Activated T-cell treated with anti-CD3 and anti-CD28 coated beads, Interleukin-2, amount 50 U/mL, for 72 hours (primary cell): ENCODE data around the gene ADGRD1. TPM values are rescaled to one million over a fixed set of nuclear protein-coding genes. Genes with fewer than 3 reads are reported as not detected.
"Not testable (repeated sequence)": the region's sequence is repeated elsewhere in the genome, so short reads cannot be mapped to it uniquely, and the experiment has no call there.

Source experiments
- ATAC-seq, 2 donors: fragments of 150-1000 bp; cut with Tn5 transposase; replicated peaks in 1 of 2; 2 replicates each; pipeline ENCODE4 v1.10.0; 2021; ENCODE audit warnings: moderate library complexity in 2 of 2, mild to moderate bottlenecking in 1 of 2
- DNase-seq, 2 donors: peaks; one replicate each; pipeline ENCODE4 v3.0.0; 2021 to 2022; ENCODE audit warnings: mixed read lengths in 1 of 2
- H3K27ac Mint-ChIP-seq: one replicate; pipeline ENCODE4 v1.8.0; 2022; ENCODE audit warnings: mild to moderate bottlenecking, moderate library complexity, mixed read lengths
- H3K27me3 Mint-ChIP-seq: one replicate; pipeline ENCODE4 v1.8.0; 2022; ENCODE audit warnings: low read depth, mixed read lengths
- H3K36me3 Mint-ChIP-seq, 2 donors: one replicate each; pipeline ENCODE4 v1.8.0; 2022; ENCODE audit warnings: mixed read lengths in 2 of 2, mild to moderate bottlenecking in 1 of 2; ENCODE audit not compliant: insufficient read depth in 2 of 2
- H3K4me1 Mint-ChIP-seq: one replicate; pipeline ENCODE4 v1.8.0; 2022; ENCODE audit warnings: low read depth, mixed read lengths
- H3K4me3 Mint-ChIP-seq, 2 donors: one replicate each; pipeline ENCODE4 v1.8.0; 2022; ENCODE audit warnings: mild to moderate bottlenecking in 2 of 2, mixed read lengths in 2 of 2, moderate library complexity in 2 of 2
- H3K9me3 Mint-ChIP-seq, 2 donors: one replicate each; pipeline ENCODE4 v1.8.0; 2022; ENCODE audit warnings: mixed read lengths in 2 of 2
- total RNA-seq, 2 donors: library from RNA; stranded (reverse); gene quantifications; one replicate each; pipeline ENCODE4 v1.2.3, GENCODE V29; 2022

ADGRD1 gene
- total RNA-seq, 2 donors from 2014 or later, result 2.0 to 2.5 TPM

- Mint-ChIP-seq H3K27me3 (peaks cover 40% of the 10 kb centered on the region), H3K4me3 (no peak overlapping the region), H3K36me3 (no peaks in the 10 kb centered on the region), H3K4me1 (no peaks in the 10 kb centered on the region), H3K27ac (no peak overlapping the region), H3K9me3 (no peaks in the 10 kb centered on the region)
- DNase-seq (no peak), ATAC-seq (no peak)
These were observed 33.6 kb downstream of the ADGRD1 start for GRCh38 chr12:130987151-130987931.

GRCh38 chr12:130988261-130988660 lies 34.6 kb downstream of the ADGRD1 start:
- ATAC-seq (no peak), DNase-seq (no peak)
- Mint-ChIP-seq H3K27ac (no peak overlapping the region), H3K4me1 (no peaks in the 10 kb centered on the region), H3K9me3 (no peaks in the 10 kb centered on the region), H3K36me3 (no peaks in the 10 kb centered on the region), H3K4me3 (no peak overlapping the region), H3K27me3 (peaks cover 42% of the 10 kb centered on the region)

DNA sequence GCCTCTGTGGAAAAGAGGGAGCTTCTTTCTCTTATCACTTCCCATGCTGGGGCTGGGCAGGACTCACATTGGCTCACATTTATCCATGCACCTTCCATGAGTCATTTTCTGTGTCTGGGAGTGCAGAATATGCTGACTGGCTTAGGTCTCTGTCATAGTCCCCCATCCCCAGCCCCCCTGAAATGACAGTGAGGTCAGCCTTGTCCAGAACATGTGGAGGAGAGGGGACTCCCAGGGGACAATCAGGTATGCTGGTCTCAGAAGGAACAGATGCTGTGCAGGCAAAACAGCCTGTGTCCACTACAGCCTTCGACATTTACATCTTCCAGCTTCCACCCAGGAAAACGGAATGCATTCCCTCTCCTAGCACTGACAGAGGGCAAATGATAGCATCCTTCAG lies 35.0 kb downstream of the ADGRD1 start:
- Mint-ChIP-seq H3K27me3 (peaks cover 42% of the 10 kb centered on the region), H3K4me3 (no peak overlapping the region)

GRCh38 chr12:130989391-130989790 lies 35.7 kb downstream of the ADGRD1 start:
- Mint-ChIP-seq H3K4me3 (no peak overlapping the region), H3K4me1 (no peaks in the 10 kb centered on the region), H3K9me3 (no peaks in the 10 kb centered on the region), H3K27ac (no peak overlapping the region), H3K36me3 (no peaks in the 10 kb centered on the region), H3K27me3 (peaks cover 42% of the 10 kb centered on the region)
- ATAC-seq (no peak), DNase-seq (no peak)

More for the DNA sequence above, 35.0 kb downstream of the ADGRD1 start:
- ATAC-seq (no peak), DNase-seq (no peak)
- H3K9me3 Mint-ChIP-seq, result no peaks in the 10 kb centered on the region
- no peaks in the 10 kb centered on the region for H3K36me3 Mint-ChIP-seq
- no peak overlapping the region for H3K27ac Mint-ChIP-seq
- H3K4me1 Mint-ChIP-seq, result no peaks in the 10 kb centered on the region

DNA sequence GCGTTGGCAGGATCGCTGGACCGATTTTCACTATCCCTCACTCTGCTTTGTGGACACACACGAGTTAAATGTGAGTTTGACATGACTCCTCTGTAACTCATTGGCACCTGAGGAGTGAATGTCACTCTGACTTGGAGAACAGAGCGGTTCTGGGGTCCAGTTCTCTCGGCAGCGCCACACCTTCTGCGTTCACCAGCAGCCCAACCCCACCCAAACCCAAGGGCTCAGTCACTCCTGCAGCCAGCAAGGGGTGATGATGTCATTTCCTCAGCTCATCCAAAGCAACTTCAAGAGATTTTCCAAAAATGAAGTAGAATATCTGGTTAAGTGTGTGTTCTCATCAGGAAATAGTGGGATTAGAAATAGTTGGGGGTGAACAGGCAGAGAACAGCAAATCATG lies 36.3 kb downstream of the ADGRD1 start:
- Mint-ChIP-seq H3K27ac (no peak overlapping the region), H3K4me1 (no peaks in the 10 kb centered on the region), H3K36me3 (no peaks in the 10 kb centered on the region), H3K9me3 (no peaks in the 10 kb centered on the region), H3K27me3 (peaks cover 42% of the 10 kb centered on the region), H3K4me3 (no peak overlapping the region)
- ATAC-seq (no peak), DNase-seq (no peak)

GRCh38 chr12:130992448-130992847 lies 38.7 kb downstream of the ADGRD1 start:
- Mint-ChIP-seq H3K4me1 (no peaks in the 10 kb centered on the region), H3K36me3 (no peaks in the 10 kb centered on the region)

DNA sequence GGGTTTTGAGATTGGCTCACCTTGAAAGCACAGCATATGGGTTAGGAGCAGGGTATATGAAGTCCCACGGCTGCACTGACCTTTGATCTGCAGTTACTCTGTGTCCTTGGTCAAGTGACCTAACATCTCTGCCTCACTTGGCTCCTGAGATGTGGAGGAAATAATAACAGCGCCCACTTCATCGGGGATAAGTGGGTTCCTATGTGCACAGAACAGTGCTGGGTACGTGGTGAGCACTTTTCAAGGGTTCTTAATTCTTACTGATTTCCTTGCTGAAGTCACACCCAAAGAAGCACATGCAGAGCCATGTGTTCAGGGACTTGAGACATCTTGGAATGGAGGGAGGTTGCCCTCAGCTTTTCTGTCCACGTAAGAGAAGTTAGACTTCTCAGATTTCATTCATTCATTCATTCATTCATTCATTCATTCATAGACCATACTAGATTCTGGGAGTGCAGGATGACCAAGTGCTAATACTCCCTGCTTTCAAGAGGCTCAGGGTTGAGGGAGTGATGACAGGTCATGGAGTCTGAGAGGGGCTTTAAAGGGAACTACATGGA lies 39.4 kb downstream of the ADGRD1 start:
- Mint-ChIP-seq H3K9me3 (no peaks in the 10 kb centered on the region), H3K36me3 (no peaks in the 10 kb centered on the region), H3K27ac (no peak overlapping the region), H3K27me3 (peaks cover 25% of the 10 kb centered on the region), H3K4me1 (no peaks in the 10 kb centered on the region), H3K4me3 (no peak overlapping the region)
- no peak for ATAC-seq
- DNase-seq, result no peak

More at GRCh38 chr12:130992448-130992847, 38.7 kb downstream of the ADGRD1 start:
- Mint-ChIP-seq H3K4me3 (no peak overlapping the region), H3K27me3 (peaks cover 27% of the 10 kb centered on the region), H3K9me3 (no peaks in the 10 kb centered on the region), H3K27ac (no peak overlapping the region)
- DNase-seq (no peak), ATAC-seq (no peak)

DNA sequence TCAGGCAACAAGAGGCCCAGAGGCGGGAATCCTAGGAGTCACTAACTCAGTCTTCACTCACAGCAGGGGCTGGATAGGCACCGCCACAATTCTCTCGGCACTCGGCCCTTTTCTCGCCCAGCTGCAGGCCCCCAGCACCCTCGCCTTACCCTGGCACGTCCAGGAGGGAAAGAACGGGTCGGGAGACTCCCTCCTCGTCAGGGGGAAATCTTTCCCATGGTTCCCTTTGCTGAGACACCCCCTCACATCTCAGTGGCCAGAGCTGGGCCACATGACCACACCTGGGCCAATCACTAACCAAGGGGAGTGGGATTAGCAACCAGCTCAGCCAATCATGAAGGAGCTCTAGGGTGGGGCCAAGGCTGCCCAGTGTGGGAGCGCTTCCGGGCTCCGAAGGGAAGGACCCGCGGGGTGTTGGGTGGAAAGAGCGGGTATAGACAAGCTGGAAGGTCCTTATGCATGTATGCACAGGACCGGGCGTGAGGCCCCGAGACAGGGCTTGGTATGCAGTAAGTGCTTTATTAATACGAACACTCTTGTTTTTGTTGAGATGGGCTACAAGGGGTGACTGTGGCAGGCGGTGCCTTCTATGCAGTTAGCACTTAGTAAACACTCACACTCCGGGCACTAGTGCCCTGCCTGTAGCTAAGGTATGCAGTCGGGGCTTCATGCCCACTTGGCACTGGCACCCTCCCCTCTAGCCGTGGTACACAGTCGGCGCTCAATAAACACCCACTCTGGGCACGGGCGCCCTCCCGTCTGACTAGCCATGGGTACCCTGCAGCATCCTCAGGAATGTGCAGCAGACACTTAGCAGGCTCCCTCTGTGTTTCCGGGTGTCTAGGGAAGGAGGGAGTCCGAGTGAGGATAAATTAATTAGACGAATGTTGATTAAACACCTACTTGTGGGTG lies 40.3 kb downstream of the ADGRD1 start:
- no peak for ATAC-seq
- Mint-ChIP-seq H3K27me3 (peaks cover 25% of the 10 kb centered on the region), H3K4me3 (no peak overlapping the region), H3K27ac (no peak overlapping the region), H3K4me1 (no peaks in the 10 kb centered on the region), H3K9me3 (peaks cover 0 to 1% of the 10 kb centered on the region in 2 donors), H3K36me3 (peaks cover 0 to 3% of the 10 kb centered on the region in 2 donors)
- DNase-seq, result no peak

DNA sequence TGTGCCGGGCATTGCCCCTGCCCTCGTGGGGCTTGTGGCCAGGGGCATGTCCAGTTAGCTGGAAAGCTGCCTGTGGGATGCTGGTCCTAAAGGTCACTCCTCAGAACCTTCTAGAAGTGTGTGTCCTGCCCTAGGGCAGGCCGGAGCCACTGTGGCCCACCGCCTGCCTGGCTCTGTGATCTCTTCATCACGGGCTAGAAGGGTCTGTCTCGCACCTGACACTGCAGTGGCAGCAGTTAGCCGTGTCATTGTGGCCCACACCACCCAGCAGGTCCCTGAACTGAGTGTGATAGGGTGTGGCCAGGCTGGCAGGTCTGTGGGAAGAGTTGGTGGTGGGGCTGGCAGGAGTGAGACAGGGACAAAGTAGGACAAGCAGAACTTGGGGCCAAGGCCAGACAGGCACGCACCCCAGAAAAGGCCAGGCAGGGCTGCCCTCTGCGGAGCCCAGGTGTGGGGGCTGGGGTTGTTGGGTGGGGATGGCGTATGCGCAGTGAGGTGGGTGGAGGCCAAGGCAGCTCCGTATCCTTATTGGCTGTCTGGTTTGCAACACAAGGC lies 41.2 kb downstream of the ADGRD1 start:
- Mint-ChIP-seq H3K36me3 (peaks cover 0 to 3% of the 10 kb centered on the region in 2 donors), H3K27me3 (peaks cover 25% of the 10 kb centered on the region), H3K27ac (no peak overlapping the region), H3K4me3 (no peak overlapping the region), H3K4me1 (no peaks in the 10 kb centered on the region), H3K9me3 (peaks cover 0 to 1% of the 10 kb centered on the region in 2 donors)
- ATAC-seq (no peak), DNase-seq (no peak)

- H3K27me3 Mint-ChIP-seq, result peaks cover 25% of the 10 kb centered on the region
- H3K9me3 Mint-ChIP-seq, H3K36me3 Mint-ChIP-seq, DNase-seq, H3K4me1 Mint-ChIP-seq, H3K4me3 Mint-ChIP-seq, ATAC-seq, H3K27ac Mint-ChIP-seq: not testable (repeated sequence)
These were observed 41.8 kb downstream of the ADGRD1 start for GRCh38 chr12:130995386-130995969.

DNA sequence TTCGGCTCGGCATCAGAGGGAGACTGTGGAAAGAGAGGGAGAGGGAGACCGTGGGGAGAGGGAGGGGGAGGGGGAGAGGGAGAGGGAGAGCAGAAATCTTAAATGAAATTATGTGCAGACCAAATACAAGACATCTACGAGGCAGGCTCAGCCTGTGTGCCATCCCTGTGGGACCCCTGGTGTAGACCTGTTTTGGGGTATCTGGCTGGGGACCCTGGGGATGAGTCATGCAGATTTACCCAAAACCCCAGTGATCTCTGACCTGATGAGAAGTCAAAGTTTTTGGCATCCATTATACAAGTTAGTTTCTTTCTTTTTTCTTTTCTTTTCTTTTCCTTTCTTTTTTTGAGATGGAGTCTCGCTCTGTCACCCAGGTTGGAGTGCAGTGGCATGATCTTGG lies 44.4 kb downstream of the ADGRD1 start:
- no peak overlapping the region for H3K27ac Mint-ChIP-seq
- ATAC-seq (no peak), DNase-seq (no peak)
- H3K4me1 Mint-ChIP-seq, result no peaks in the 10 kb centered on the region
- H3K27me3 Mint-ChIP-seq, result peaks cover under 1% of the 10 kb centered on the region
- peaks cover 0 to 3% of the 10 kb centered on the region in 2 donors for H3K36me3 Mint-ChIP-seq
- H3K4me3 Mint-ChIP-seq, result no peak overlapping the region
- peaks cover 0 to 1% of the 10 kb centered on the region in 2 donors for H3K9me3 Mint-ChIP-seq

DNA sequence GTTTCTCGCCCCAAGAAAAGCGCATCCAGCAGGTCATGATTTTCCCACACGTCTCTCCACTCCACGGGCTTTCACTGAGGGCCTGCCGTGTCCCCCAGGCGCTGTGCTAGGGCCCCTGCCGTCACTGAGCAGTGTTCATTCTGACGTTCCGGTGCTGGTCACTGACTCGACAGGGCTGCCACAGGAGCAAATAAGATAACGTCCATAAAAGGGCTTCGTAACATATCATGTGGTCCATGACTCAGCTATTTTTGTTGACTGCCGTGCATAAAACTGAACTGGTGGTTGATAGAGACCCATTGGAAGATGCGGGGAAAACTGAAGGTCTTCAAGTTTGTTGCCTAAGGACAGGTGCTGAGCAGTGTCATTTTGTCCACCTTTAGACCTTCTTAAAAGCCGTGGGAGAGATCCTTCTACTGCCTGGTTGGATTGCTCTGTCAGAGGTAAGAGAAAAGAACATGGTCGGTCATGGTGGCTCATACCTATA lies 46.3 kb downstream of the ADGRD1 start:
- Mint-ChIP-seq H3K36me3 (peaks cover 0 to 3% of the 10 kb centered on the region in 2 donors), H3K27me3 (no peaks in the 10 kb centered on the region), H3K27ac (no peak overlapping the region), H3K4me3 (no peak overlapping the region), H3K9me3 (peaks cover 0 to 1% of the 10 kb centered on the region in 2 donors), H3K4me1 (no peaks in the 10 kb centered on the region)
- DNase-seq (no peak), ATAC-seq (no peak)
